Adrenal gland (tissue), 12 donors: ENCODE data around the gene TOX2. TPM values are rescaled to one million over a fixed set of nuclear protein-coding genes. Genes with fewer than 3 reads are reported as not detected.

Experiments used
- DNase-seq, 7 donors: peaks; one replicate each; pipeline ENCODE4 v3.0.0-alpha.2; 2019 to 2020
- H3K27ac ChIP-seq, 5 donors: fragments of 200-600 bp; sonication (generic) in 4 of 5; 1 replicate in 3 of 5; 2 replicates in 2 of 5; pipeline versions ENCODE4 v1.5.1 to v1.8.0; 2016 to 2020; ENCODE audit warnings: mild to moderate bottlenecking in 1 of 5
- H3K27me3 ChIP-seq: fragments of 200-600 bp; 2 replicates; pipeline ENCODE4 v1.8.0; 2021
- H3K36me3 ChIP-seq, 2 donors: fragments of 200-600 bp; replicated peaks in 1 of 2; 1 replicate in 1 of 2; 2 replicates in 1 of 2; pipeline versions ENCODE4 v1.5.1 to v1.8.0; 2018 to 2022
- H3K4me1 ChIP-seq, 2 donors: fragments of 200-600 bp; replicated peaks in 1 of 2; 1 replicate in 1 of 2; 2 replicates in 1 of 2; pipeline versions ENCODE4 v1.5.1 to v1.8.0; 2018 to 2021
- H3K4me3 ChIP-seq, 4 donors: fragments of 200-600 bp; sonication (generic) in 3 of 4; one replicate each; pipeline ENCODE4 v1.5.1; 2016 to 2018
- H3K9me3 ChIP-seq, 3 donors: fragments of 200-600 bp; sonication (generic) in 1 of 3; replicated peaks in 1 of 3; 1 replicate in 2 of 3; 2 replicates in 1 of 3; pipeline versions ENCODE4 v1.5.1 to v1.8.0; 2016 to 2021
- POLR2A ChIP-seq, 2 donors: fragments of 450-650 bp; IDR thresholded peaks; one replicate each; pipeline ENCODE4 v1.6.1; 2017; ENCODE audit warnings: antibody characterized with exemption in 2 of 2, mild to moderate bottlenecking in 2 of 2, moderate library complexity in 1 of 2
- WGBS, 4 donors: extraction: QIAGEN DNeasy Blood & Tissue Kit in 2 of 4; methylation state at CpG; one replicate each; pipeline versions ENCODE4 v1.1.5 to v1.1.7; 2013 to 2017; 5-methylcytosine and 5-hydroxymethylcytosine counted together
- intact Hi-C, 2 donors: fragments of 100-400 bp; cut with DNase I; formaldehyde crosslinking; loops; one replicate each; pipeline versions ENCODE4 v1.14.1 to v1.15.0; 2022 to 2023
- polyA plus RNA-seq, 3 donors: library from polyadenylated mRNA; stranded (reverse); fragments of 200-250 nt in 2 of 3; fragments of 350-450 nt in 1 of 3; fragmentation: Illumina TruSeq in 1 of 3; extraction: RNeasy Lipid Tissue Mini Kit (QIAGEN cat#74804) in 1 of 3; gene quantifications; one replicate each; pipeline ENCODE4 v1.2.3, GENCODE V29; 2013 to 2014
- total RNA-seq, 9 donors: library from RNA; depleted of rRNA in 4 of 9; stranded (reverse); fragments of >200 nt in 4 of 9; fragments of 120-200 nt in 1 of 9; fragmentation: NEBNext Ultra II Directional in 1 of 9; extraction: Animal tissue kit (Norgen Biotek cat#: 25700) in 1 of 9; gene quantifications; one replicate each; pipeline versions ENCODE4 v1.1.0 to v1.2.4, GENCODE V29; 2013 to 2023
- TF ChIP-seq, protein P1 (sequence below), 6 experiments: fragments of 450-650 bp in 4 of 6; fragments of 200-600 bp in 2 of 6; sonication (generic) in 1 of 6; IDR thresholded peaks; 1 replicate in 5 of 6; 2 replicates in 1 of 6; pipeline versions ENCODE4 v1.5.1 to v1.8.0; 2016 to 2021; ENCODE audit warnings: antibody characterized with exemption in 6 of 6, mild to moderate bottlenecking in 2 of 6, moderate library complexity in 1 of 6
- donor health status: healthy with polysubstance abuse.
- donor health status: Bipolar disorder and iron deficiency.
- donor health status: DM: yes; HTN: yes; CAD: no.
- donor health status: DM: no; HTN: no; CAD: no.
- donor health status: DM: no; HTN: no; CAD: no.
- donor health status: DM: yes; HTN: yes; CAD: no.

Gene TOX2
- total and polyA plus RNA-seq, 12 donors: 0.33 to 7.6 (median 2.8) TPM

DNA sequence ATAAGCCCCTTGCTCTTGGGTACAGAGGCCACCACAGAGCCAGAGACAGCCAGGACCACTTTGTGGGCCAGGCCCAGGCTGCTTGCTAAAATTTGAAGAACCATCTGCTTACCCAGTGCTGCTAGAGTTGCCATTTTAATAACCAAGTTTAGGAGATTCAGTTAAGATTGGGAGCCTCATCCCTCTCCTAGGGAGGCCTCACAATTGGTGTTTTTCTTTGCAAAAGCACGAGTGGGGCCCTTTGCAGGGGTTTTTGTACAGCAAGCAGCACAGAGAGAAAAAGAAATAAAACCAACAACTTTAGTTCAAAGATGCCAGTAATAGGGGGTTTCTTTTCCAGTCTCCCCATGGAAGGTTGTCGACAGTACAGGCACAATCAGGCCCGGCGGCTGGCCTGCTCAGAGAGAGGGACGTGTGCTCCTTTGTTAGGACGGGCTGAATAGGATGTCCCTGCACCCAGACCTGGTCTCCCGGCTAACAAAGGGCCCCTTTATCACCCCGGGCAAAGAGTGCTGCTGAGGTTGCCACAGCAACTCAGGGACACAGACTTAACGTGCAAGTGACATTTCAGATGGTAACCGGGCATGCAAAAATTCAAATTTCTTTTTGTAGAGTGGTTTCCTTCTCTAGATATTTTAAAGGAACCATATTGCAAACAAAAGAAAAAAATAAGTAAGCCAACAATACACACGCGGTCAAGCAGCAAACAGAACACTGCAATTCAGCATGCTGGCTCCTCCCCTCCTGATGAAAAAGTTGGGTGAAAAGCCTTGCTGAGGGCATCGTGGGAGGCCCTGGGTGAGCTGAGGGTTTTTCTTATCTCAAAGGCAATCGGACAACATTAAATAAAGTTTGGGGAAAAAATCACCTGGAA, 10.5 kb upstream of the TOX2 start:
- 60 to 70% (median 64%) methylated on average over 14 of the region's 14 CpGs for WGBS, 4 donors
- TF ChIP-seq, protein P1, sequence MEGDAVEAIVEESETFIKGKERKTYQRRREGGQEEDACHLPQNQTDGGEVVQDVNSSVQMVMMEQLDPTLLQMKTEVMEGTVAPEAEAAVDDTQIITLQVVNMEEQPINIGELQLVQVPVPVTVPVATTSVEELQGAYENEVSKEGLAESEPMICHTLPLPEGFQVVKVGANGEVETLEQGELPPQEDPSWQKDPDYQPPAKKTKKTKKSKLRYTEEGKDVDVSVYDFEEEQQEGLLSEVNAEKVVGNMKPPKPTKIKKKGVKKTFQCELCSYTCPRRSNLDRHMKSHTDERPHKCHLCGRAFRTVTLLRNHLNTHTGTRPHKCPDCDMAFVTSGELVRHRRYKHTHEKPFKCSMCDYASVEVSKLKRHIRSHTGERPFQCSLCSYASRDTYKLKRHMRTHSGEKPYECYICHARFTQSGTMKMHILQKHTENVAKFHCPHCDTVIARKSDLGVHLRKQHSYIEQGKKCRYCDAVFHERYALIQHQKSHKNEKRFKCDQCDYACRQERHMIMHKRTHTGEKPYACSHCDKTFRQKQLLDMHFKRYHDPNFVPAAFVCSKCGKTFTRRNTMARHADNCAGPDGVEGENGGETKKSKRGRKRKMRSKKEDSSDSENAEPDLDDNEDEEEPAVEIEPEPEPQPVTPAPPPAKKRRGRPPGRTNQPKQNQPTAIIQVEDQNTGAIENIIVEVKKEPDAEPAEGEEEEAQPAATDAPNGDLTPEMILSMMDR (IDR thresholded peaks at IDR 0.05): no peak
- TF ChIP-seq POLR2A (IDR thresholded peaks at IDR 0.05): no peak
- intact Hi-C loops: no loop called here
- Histone ChIP-seq H3K36me3 (no peaks in the 10 kb centered on the region), H3K27me3 (no peaks in the 10 kb centered on the region), H3K4me1 (peaks cover 0 to 8% of the 10 kb centered on the region in 2 donors), H3K27ac (no peak overlapping the region), H3K9me3 (no peaks in the 10 kb centered on the region), H3K4me3 (no peak overlapping the region)
- DNase-seq: peak in 1 of 7 donors; percentile 53

DNA sequence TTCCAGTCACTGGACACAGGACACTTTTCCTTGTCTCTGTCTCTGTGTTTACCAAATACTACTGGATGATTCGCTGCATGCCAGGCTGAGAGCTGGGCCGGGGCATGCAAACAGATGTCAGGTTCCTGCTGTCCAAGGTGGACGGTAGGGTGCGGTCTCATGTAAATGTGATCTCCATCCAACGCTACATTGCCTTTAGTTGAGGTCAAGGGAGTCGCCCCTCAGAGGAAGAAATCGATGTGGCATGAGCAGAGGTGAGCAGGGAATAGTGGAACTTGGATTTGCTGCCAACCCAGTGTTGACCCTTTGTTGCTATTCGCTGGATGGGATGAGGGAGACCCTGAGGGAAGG, 9.8 kb upstream of the TOX2 start:
- Histone ChIP-seq H3K4me1 (peaks cover 0 to 6% of the 10 kb centered on the region in 2 donors), H3K36me3 (no peaks in the 10 kb centered on the region), H3K27ac (no peak overlapping the region), H3K9me3 (no peaks in the 10 kb centered on the region), H3K4me3 (no peak overlapping the region), H3K27me3 (no peaks in the 10 kb centered on the region)
- TF ChIP-seq, protein P1 (IDR thresholded peaks at IDR 0.05): no peak
- no peak for TF ChIP-seq POLR2A (IDR thresholded peaks at IDR 0.05)
- intact Hi-C loops: no loop called here
- peak in 1 of 7 donors; percentile 29 for DNase-seq
- 73 to 83% (median 77%) methylated on average over 8 of the region's 8 CpGs for WGBS, 4 donors

- TF ChIP-seq POLR2A (IDR thresholded peaks at IDR 0.05): no peak
- TF ChIP-seq, protein P1 (IDR thresholded peaks at IDR 0.05): no peak
- Histone ChIP-seq H3K36me3 (no peaks in the 10 kb centered on the region), H3K9me3 (no peaks in the 10 kb centered on the region), H3K4me1 (no peaks in the 10 kb centered on the region), H3K27ac (no peak overlapping the region), H3K27me3 (no peaks in the 10 kb centered on the region), H3K4me3 (no peak overlapping the region)
- WGBS, 4 donors: 88 to 94% (median 91%) methylated on average over 2 of the region's 2 CpGs
- intact Hi-C loops: no loop called here
- DNase-seq: no peak
Observed at GRCh38 chr20:43906505-43907034, 8.1 kb upstream of the TOX2 start.

GRCh38 chr20:43909211-43909610, 5.4 kb upstream of the TOX2 start:
- no peak overlapping the region for H3K27ac ChIP-seq
- H3K27me3 ChIP-seq: peaks cover 3% of the 10 kb centered on the region
- H3K36me3 ChIP-seq: no peaks in the 10 kb centered on the region
- peaks cover 0 to 8% (median 0%) of the 10 kb centered on the region in 3 donors for H3K9me3 ChIP-seq
- no peak for TF ChIP-seq POLR2A (IDR thresholded peaks at IDR 0.05)
- TF ChIP-seq, protein P1 (IDR thresholded peaks at IDR 0.05): no peak
- no peak overlapping the region for H3K4me3 ChIP-seq
- no peaks in the 10 kb centered on the region for H3K4me1 ChIP-seq
- WGBS, 4 donors: 77 to 86% (median 79%) methylated on average over 1 to 3 of the region's 3 CpGs
- intact Hi-C loops: no loop called here
- DNase-seq: no peak
